Tibial nerve (tissue), 3 donors: ENCODE results near the gene PRICKLE1.

Experiments
- CTCF ChIP-seq, 5 experiments: fragments of 200-600 bp in 3 of 5; fragments of 450-650 bp in 2 of 5; sonication (generic) in 3 of 5; IDR thresholded peaks; one replicate each; pipeline ENCODE4 v1.5.1; 2016 to 2019; ENCODE audit warnings: antibody characterized with exemption in 5 of 5, mild to moderate bottlenecking in 3 of 5, moderate library complexity in 2 of 5
- POLR2A ChIP-seq, 2 donors: fragments of 450-650 bp; IDR thresholded peaks; one replicate each; pipeline ENCODE4 v1.6.1; 2017; ENCODE audit warnings: antibody characterized with exemption in 2 of 2, mild to moderate bottlenecking in 2 of 2, moderate library complexity in 2 of 2

DNA sequence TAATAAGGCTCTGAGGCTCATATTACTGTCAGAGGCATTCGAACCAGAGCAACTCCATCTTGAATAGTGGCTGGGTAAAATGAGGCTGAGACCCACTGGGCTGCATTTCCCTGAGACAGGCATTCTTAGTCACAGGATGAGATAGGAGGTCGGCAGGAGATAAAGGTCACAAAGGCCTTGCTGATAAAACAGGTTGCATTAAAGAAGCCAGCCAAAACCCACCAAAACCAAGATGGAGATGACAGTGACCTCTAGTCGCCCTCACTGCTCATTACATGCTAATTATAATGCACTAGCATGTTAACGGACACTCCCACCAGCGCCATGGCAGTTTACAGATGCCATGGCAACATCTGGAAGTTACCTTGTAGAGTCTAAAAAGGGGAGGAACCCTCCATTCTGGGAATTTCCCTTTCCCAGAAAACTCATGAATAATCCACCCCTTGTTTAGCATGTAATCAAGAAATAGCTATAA lies 18.1 kb upstream of the PRICKLE1 start:
- no peak for TF ChIP-seq CTCF (IDR thresholded peaks at IDR 0.05)
- no peak for TF ChIP-seq POLR2A (IDR thresholded peaks at IDR 0.05)
